CD4-positive, alpha-beta T cell treated with Interleukin-17A for 4 hours (primary cell): ENCODE data around the gene DHFR2.
"Not testable (repeated sequence)": the region's sequence is repeated elsewhere in the genome, so short reads cannot be mapped to it uniquely, and the experiment has no call there.

Experiments used
- DNase-seq: peaks from one replicate; pipeline ENCODE4 v3.0.0-alpha.2; 2020; ENCODE audit warnings: mixed read lengths

Gene DHFR2

GRCh38 chr3:94062513-94063404, at the start of gene DHFR2, which contains the start of gene NSUN3:
Gene DHFR2 (minus strand): TSS chr3:94062916. CDS start chr3:94061511, 1,405 bp downstream.
Gene NSUN3 (plus strand): TSS chr3:94063061. CDS start chr3:94063127, 66 bp downstream.
- peak; percentile 84 for DNase-seq

- DNase-seq = no peak
These were observed 48.1 kb upstream of the DHFR2 start for GRCh38 chr3:94110854-94111253.

GRCh38 chr3:94110232-94110631, 47.5 kb upstream of the DHFR2 start:
- DNase-seq = not testable (repeated sequence)

- DNase-seq = no peak
These were observed 43.6 kb upstream of the DHFR2 start for GRCh38 chr3:94106268-94106667.

GRCh38 chr3:94101860-94102259, 39.1 kb upstream of the DHFR2 start:
- no peak for DNase-seq

- DNase-seq = no peak
These were observed 36.6 kb upstream of the DHFR2 start for GRCh38 chr3:94099311-94099710.

- no peak for DNase-seq
These were observed 35.7 kb upstream of the DHFR2 start for GRCh38 chr3:94098452-94098851.

- DNase-seq = no peak
These were observed 32.4 kb upstream of the DHFR2 start for GRCh38 chr3:94095111-94095510.

- DNase-seq = no peak
These were observed 30.4 kb upstream of the DHFR2 start for GRCh38 chr3:94093151-94093550.

GRCh38 chr3:94092086-94092485, 29.4 kb upstream of the DHFR2 start:
- no peak for DNase-seq

GRCh38 chr3:94089126-94089525, 26.4 kb upstream of the DHFR2 start:
- no peak for DNase-seq

GRCh38 chr3:94083261-94083660, 20.5 kb upstream of the DHFR2 start:
- no peak for DNase-seq

GRCh38 chr3:94082391-94082937, 19.7 kb upstream of the DHFR2 start:
- DNase-seq = no peak

GRCh38 chr3:94081884-94082283, 19.2 kb upstream of the DHFR2 start:
- DNase-seq = no peak

- peak; percentile 34 for DNase-seq
These were observed 17.8 kb upstream of the DHFR2 start for GRCh38 chr3:94080552-94080951.

GRCh38 chr3:94076055-94076454, 13.3 kb upstream of the DHFR2 start:
- DNase-seq = no peak

GRCh38 chr3:94071713-94072284, 9.1 kb upstream of the DHFR2 start:
- DNase-seq = no peak

GRCh38 chr3:94070341-94070911, 7.7 kb upstream of the DHFR2 start:
- no peak for DNase-seq

- DNase-seq = no peak
These were observed 6.6 kb upstream of the DHFR2 start for GRCh38 chr3:94069194-94069813.

- no peak for DNase-seq
These were observed 4.1 kb upstream of the DHFR2 start for GRCh38 chr3:94066506-94067500.

GRCh38 chr3:94065819-94066480, 3.2 kb upstream of the DHFR2 start:
- no peak for DNase-seq
